Glutamatergic neuron (in vitro differentiated cells): Measurements from ENCODE around the gene PCDH9. TPM values are rescaled to one million over a fixed set of nuclear protein-coding genes. Genes with fewer than 3 reads are reported as not detected.

ENCODE experiments used
- DNase-seq: peaks from one replicate; pipeline ENCODE4 v3.0.0; 2022
- H3K27ac Mint-ChIP-seq: one replicate; pipeline ENCODE4 v1.8.0; 2020; ENCODE audit warnings: mild to moderate bottlenecking, mixed read lengths, inconsistent platforms; ENCODE audit not compliant: unreplicated experiment
- H3K27me3 Mint-ChIP-seq: one replicate; pipeline ENCODE4 v1.8.0; 2020; ENCODE audit warnings: mild to moderate bottlenecking, moderate library complexity, mixed read lengths, inconsistent platforms; ENCODE audit not compliant: unreplicated experiment
- H3K36me3 Mint-ChIP-seq: one replicate; pipeline ENCODE4 v1.8.0; 2020; ENCODE audit warnings: mild to moderate bottlenecking, mixed read lengths, inconsistent platforms; ENCODE audit not compliant: unreplicated experiment
- H3K4me1 Mint-ChIP-seq: one replicate; pipeline ENCODE4 v1.8.0; 2020; ENCODE audit warnings: mild to moderate bottlenecking, low read depth, mixed read lengths, inconsistent platforms; ENCODE audit not compliant: unreplicated experiment
- H3K4me3 Mint-ChIP-seq: one replicate; pipeline ENCODE4 v1.8.0; 2020; ENCODE audit warnings: mild to moderate bottlenecking, mixed read lengths, inconsistent platforms; ENCODE audit not compliant: unreplicated experiment
- H3K9me3 Mint-ChIP-seq: one replicate; pipeline ENCODE4 v1.8.0; 2020; ENCODE audit warnings: mild to moderate bottlenecking, moderate library complexity, mixed read lengths, inconsistent platforms; ENCODE audit not compliant: unreplicated experiment
- CTCF ChIP-seq: fragments of 200-600 bp; sonication (generic); IDR thresholded peaks from one replicate; pipeline ENCODE4 v1.5.0; 2021; ENCODE audit not compliant: partially characterized antibody, unreplicated experiment
- total RNA-seq: library from RNA; stranded (reverse); fragmentation: NEBNext Ultra II Directional; extraction: Animal tissue kit (Norgen Biotek cat#: 25700); gene quantifications from one replicate; pipeline ENCODE4 v1.2.1, GENCODE V29; 2021; ENCODE audit not compliant: unreplicated experiment

Gene PCDH9
- total RNA-seq, 1 donor from 2014 or later, result 43.3 TPM

- DNase-seq, result no peak
- no peak overlapping the region for H3K27ac Mint-ChIP-seq
- H3K4me3 Mint-ChIP-seq, result no peak overlapping the region
- TF ChIP-seq CTCF, result no peak
- H3K36me3 Mint-ChIP-seq, result no peaks in the 10 kb centered on the region
- H3K27me3 Mint-ChIP-seq, result peaks cover 1% of the 10 kb centered on the region
- H3K9me3 Mint-ChIP-seq, result no peaks in the 10 kb centered on the region
- H3K4me1 Mint-ChIP-seq, result peaks cover 7% of the 10 kb centered on the region
These were observed 692.7 kb downstream of the PCDH9 start for GRCh38 chr13:66537417-66537816.

GRCh38 chr13:66536746-66537145 lies 693.4 kb downstream of the PCDH9 start:
- no peaks in the 10 kb centered on the region for H3K36me3 Mint-ChIP-seq
- DNase-seq, result no peak
- no peak overlapping the region for H3K27ac Mint-ChIP-seq
- no peak overlapping the region for H3K4me3 Mint-ChIP-seq
- no peak for TF ChIP-seq CTCF
- H3K9me3 Mint-ChIP-seq, result no peaks in the 10 kb centered on the region
- peaks cover 7% of the 10 kb centered on the region for H3K4me1 Mint-ChIP-seq
- peaks cover 1% of the 10 kb centered on the region for H3K27me3 Mint-ChIP-seq

GRCh38 chr13:66534561-66534960 lies 695.6 kb downstream of the PCDH9 start:
- H3K27ac Mint-ChIP-seq, result no peak overlapping the region
- no peak for TF ChIP-seq CTCF
- no peak for DNase-seq
- no peaks in the 10 kb centered on the region for H3K36me3 Mint-ChIP-seq
- peaks cover 15% of the 10 kb centered on the region for H3K4me1 Mint-ChIP-seq
- H3K9me3 Mint-ChIP-seq, result no peaks in the 10 kb centered on the region
- no peak overlapping the region for H3K4me3 Mint-ChIP-seq
- H3K27me3 Mint-ChIP-seq, result peaks cover 1% of the 10 kb centered on the region

GRCh38 chr13:66532845-66533244 lies 697.3 kb downstream of the PCDH9 start:
- no peak for TF ChIP-seq CTCF
- no peaks in the 10 kb centered on the region for H3K36me3 Mint-ChIP-seq
- no peak overlapping the region for H3K4me3 Mint-ChIP-seq
- H3K9me3 Mint-ChIP-seq, result no peaks in the 10 kb centered on the region
- H3K27me3 Mint-ChIP-seq, result no peaks in the 10 kb centered on the region
- H3K4me1 Mint-ChIP-seq, result peaks cover 15% of the 10 kb centered on the region
- H3K27ac Mint-ChIP-seq, result no peak overlapping the region
- DNase-seq, result no peak

- no peak overlapping the region for H3K4me3 Mint-ChIP-seq
- no peaks in the 10 kb centered on the region for H3K36me3 Mint-ChIP-seq
- peaks cover 15% of the 10 kb centered on the region for H3K4me1 Mint-ChIP-seq
- no peaks in the 10 kb centered on the region for H3K27me3 Mint-ChIP-seq
- TF ChIP-seq CTCF, result no peak
- H3K9me3 Mint-ChIP-seq, result no peaks in the 10 kb centered on the region
- H3K27ac Mint-ChIP-seq, result no peak overlapping the region
- DNase-seq, result no peak
These were observed 698.0 kb downstream of the PCDH9 start for GRCh38 chr13:66532146-66532545.
